GM21717 (cell line): Measurements from ENCODE around the gene LYRM1.
"Not testable (repeated sequence)": the region's sequence is repeated elsewhere in the genome, so short reads cannot be mapped to it uniquely, and the experiment has no call there.

ENCODE experiments used
- ATAC-seq: cut with Tn5 transposase; IDR thresholded peaks from one replicate; pipeline ENCODE4 v1.9.1; 2021; ENCODE audit warnings: mild to moderate bottlenecking, moderate library complexity; ENCODE audit not compliant: unreplicated experiment

LYRM1 gene

GRCh38 chr16:20973201-20973600 lies 72.6 kb downstream of the LYRM1 start:
- ATAC-seq, result not testable (repeated sequence)
